MCF 10A (cell line): ENCODE results near the gene RRAGD. TPM values are rescaled to one million over a fixed set of nuclear protein-coding genes. Genes with fewer than 3 reads are reported as not detected.
A peak's percentile ranks its signal among the peaks of the same experiment; 100 is the strongest.

ENCODE experiments used
- BruUV-seq: library from RNA; stranded (reverse); fragments of 400-500 nt; replicated peaks from 2 replicates; lab custom pipeline; 2021; lab: Mats Ljungman, UMichigan
- CTCF ChIA-PET: fragments of 300-600 bp; sonication (Branson Sonifier 250); formaldehyde crosslinking; extraction: SDS; loops from one replicate; lab custom pipeline; 2021; ENCODE audit warnings: antibody characterized with exemption, inconsistent platforms; lab: Yijun Ruan, JAX
- POLR2A ChIA-PET: fragments of 300-600, 350-650 bp; sonication (Branson Sonifier 250); formaldehyde crosslinking; extraction: SDS; loops from one replicate; lab custom pipeline; 2020; ENCODE audit warnings: antibody characterized with exemption, inconsistent platforms; lab: Yijun Ruan, JAX
- DNase-seq: peaks from one replicate; pipeline ENCODE4 v3.0.0-alpha.2; 2018; ENCODE audit not compliant: unreplicated experiment
- H3K27ac Mint-ChIP-seq: one replicate; pipeline ENCODE4 v1.8.0; 2022; ENCODE audit warnings: mild to moderate bottlenecking, low read depth, mixed read lengths; ENCODE audit not compliant: unreplicated experiment
- H3K27me3 Mint-ChIP-seq: one replicate; pipeline ENCODE4 v1.8.0; 2022; ENCODE audit warnings: mixed read lengths; ENCODE audit not compliant: insufficient read depth, unreplicated experiment
- H3K36me3 Mint-ChIP-seq: one replicate; pipeline ENCODE4 v1.8.0; 2022; ENCODE audit warnings: mild to moderate bottlenecking, moderate library complexity, mixed read lengths; ENCODE audit not compliant: insufficient read depth, unreplicated experiment
- H3K4me1 Mint-ChIP-seq: one replicate; pipeline ENCODE4 v1.8.0; 2022; ENCODE audit warnings: mixed read lengths; ENCODE audit not compliant: insufficient read depth, unreplicated experiment
- H3K4me3 Mint-ChIP-seq: one replicate; pipeline ENCODE4 v1.8.0; 2022; ENCODE audit warnings: mild to moderate bottlenecking, moderate library complexity, mixed read lengths; ENCODE audit not compliant: unreplicated experiment
- H3K9me3 Mint-ChIP-seq: one replicate; pipeline ENCODE4 v1.8.0; 2022; ENCODE audit warnings: mixed read lengths; ENCODE audit not compliant: unreplicated experiment
- intact Hi-C: fragments of 100-400 bp; cut with micrococcal nuclease; formaldehyde crosslinking; loops from 2 replicates; pipeline ENCODE4 v1.14.1; 2022
- total RNA-seq: library from RNA; stranded (reverse); gene quantifications from 2 replicates; pipeline ENCODE4 v1.2.3, GENCODE V29; 2022
- TF ChIP-seq, protein P1 (sequence below): fragments of 200-600 bp; IDR thresholded peaks from one replicate; pipeline ENCODE4 v1.8.0; 2022; ENCODE audit warnings: antibody characterized with exemption, mild to moderate bottlenecking; ENCODE audit not compliant: unreplicated experiment

RRAGD gene
- total RNA-seq, 1 experiment from 2014 or later: 0.33 TPM

- intact Hi-C loops: no loop called here
- POLR2A ChIA-PET: interaction anchor here (2.7 kb wide), 1 partner anchor 27 kb away, joined by 11 read pairs; the partner anchor contains the start of gene UBE2J1
- no peaks in the 10 kb centered on the region for H3K4me1 Mint-ChIP-seq
- TF ChIP-seq, protein P1, sequence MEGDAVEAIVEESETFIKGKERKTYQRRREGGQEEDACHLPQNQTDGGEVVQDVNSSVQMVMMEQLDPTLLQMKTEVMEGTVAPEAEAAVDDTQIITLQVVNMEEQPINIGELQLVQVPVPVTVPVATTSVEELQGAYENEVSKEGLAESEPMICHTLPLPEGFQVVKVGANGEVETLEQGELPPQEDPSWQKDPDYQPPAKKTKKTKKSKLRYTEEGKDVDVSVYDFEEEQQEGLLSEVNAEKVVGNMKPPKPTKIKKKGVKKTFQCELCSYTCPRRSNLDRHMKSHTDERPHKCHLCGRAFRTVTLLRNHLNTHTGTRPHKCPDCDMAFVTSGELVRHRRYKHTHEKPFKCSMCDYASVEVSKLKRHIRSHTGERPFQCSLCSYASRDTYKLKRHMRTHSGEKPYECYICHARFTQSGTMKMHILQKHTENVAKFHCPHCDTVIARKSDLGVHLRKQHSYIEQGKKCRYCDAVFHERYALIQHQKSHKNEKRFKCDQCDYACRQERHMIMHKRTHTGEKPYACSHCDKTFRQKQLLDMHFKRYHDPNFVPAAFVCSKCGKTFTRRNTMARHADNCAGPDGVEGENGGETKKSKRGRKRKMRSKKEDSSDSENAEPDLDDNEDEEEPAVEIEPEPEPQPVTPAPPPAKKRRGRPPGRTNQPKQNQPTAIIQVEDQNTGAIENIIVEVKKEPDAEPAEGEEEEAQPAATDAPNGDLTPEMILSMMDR: no peak
- CTCF ChIA-PET: interaction anchor here (0.8 kb wide), 1 partner anchor 17 kb away, joined by 4 read pairs; no protein-coding TSS in a partner anchor
- no peaks in the 10 kb centered on the region for H3K36me3 Mint-ChIP-seq
- no peak overlapping the region for H3K4me3 Mint-ChIP-seq
- no peaks in the 10 kb centered on the region for H3K9me3 Mint-ChIP-seq
- DNase-seq: no peak
- no peaks in the 10 kb centered on the region for H3K27me3 Mint-ChIP-seq
- no TSS peak for BruUV-seq
- no peak overlapping the region for H3K27ac Mint-ChIP-seq
These were observed 32.8 kb downstream of the RRAGD start for GRCh38 chr6:89379281-89379680.

- CTCF ChIA-PET: interaction anchor here (0.7 to 0.8 kb wide), 2 partner anchors 11 to 16 kb away, joined by 4 to 5 read pairs; no protein-coding TSS in a partner anchor
These were observed 33.4 kb downstream of the RRAGD start for GRCh38 chr6:89378628-89379027.

DNA sequence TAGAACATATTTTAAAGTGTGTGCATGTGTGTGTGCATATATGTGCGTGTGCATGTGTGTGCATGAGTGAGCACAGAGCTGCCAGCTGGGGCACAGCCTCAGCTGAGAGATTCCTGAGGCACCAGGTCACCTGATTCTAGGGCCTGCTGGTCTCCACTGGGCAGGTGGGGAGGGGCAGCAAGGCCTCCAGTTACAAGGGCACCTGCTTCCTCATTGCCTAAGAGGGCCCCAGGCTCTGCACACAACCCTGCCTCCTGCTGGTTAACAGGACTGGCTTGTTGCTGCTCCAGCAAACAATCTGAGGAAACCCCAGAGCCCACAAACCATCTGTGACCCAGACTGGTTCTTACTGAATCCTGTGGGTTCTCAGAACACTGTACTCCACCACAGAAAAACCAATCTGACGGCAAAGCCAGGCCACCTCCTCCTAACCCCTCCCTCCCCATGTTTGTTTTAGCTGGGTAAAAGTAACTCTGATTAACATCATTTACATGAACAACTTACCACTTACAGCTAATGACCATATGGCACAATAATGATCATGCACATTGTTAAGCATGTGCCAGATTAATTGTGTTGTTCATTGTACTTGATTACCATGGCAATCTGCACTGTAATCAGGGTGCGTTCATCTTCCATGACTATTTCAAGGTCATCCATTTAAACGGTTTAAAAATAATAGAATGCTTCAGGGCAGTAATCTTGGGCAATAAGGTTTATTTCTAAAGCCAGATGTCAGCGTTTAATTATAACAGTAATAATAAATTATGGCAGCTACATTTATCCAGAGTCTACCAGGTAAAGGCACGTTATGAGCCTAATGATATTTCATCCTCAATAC is 36.4 kb downstream of the RRAGD start:
- H3K4me3 Mint-ChIP-seq: no peak overlapping the region
- no peaks in the 10 kb centered on the region for H3K4me1 Mint-ChIP-seq
- ChIA-PET POLR2A (interaction anchor here (0.6 to 1.1 kb wide), 2 partner anchors 9 to 43 kb away, joined by 3 to 5 read pairs; no protein-coding TSS in a partner anchor), CTCF (interaction anchor here (1.0 to 1.7 kb wide), 4 partner anchors 10 to 393 kb away, joined by 3 to 6 read pairs (median 4); no protein-coding TSS in a partner anchor)
- no peaks in the 10 kb centered on the region for H3K9me3 Mint-ChIP-seq
- H3K27ac Mint-ChIP-seq: no peak overlapping the region
- H3K36me3 Mint-ChIP-seq: no peaks in the 10 kb centered on the region
- TF ChIP-seq, protein P1: no peak
- intact Hi-C loops: no loop called here
- BruUV-seq: no TSS peak
- peak; percentile 57 for DNase-seq
- H3K27me3 Mint-ChIP-seq: no peaks in the 10 kb centered on the region

More at GRCh38 chr6:89378628-89379027, 33.4 kb downstream of the RRAGD start:
- intact Hi-C loops: no loop called here
- H3K4me1 Mint-ChIP-seq: no peaks in the 10 kb centered on the region
- BruUV-seq: no TSS peak
- no peak overlapping the region for H3K4me3 Mint-ChIP-seq
- H3K36me3 Mint-ChIP-seq: no peaks in the 10 kb centered on the region
- DNase-seq: no peak
- no peaks in the 10 kb centered on the region for H3K27me3 Mint-ChIP-seq
- POLR2A ChIA-PET: interaction anchor here (0.8 to 2.7 kb wide), 2 partner anchors 27 to 145 kb away, joined by 5 to 11 read pairs; partner anchors contain the start of gene UBE2J1
- H3K27ac Mint-ChIP-seq: no peak overlapping the region
- no peaks in the 10 kb centered on the region for H3K9me3 Mint-ChIP-seq
- TF ChIP-seq, protein P1: no peak

DNA sequence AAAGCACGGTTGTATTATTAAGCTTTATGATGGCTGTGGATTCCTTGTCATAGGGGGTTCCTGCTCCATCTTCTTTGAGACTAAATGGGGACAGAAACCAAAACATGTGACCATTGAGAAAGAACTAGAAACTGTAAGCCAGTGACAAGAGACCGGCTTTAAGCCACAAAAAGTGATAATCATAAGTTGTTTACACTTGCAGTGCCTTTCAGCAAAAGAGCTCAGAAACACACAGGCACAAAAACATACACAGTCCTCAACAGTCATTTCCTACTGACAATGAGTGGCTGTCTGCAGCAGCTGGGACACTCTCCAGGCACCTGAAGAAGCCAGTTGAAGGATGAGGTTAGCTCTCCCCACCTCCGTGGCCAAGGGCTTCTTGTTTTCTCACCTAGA is 39.6 kb downstream of the RRAGD start:
- no peaks in the 10 kb centered on the region for H3K27me3 Mint-ChIP-seq
- TF ChIP-seq, protein P1: no peak
- no peaks in the 10 kb centered on the region for H3K4me1 Mint-ChIP-seq
- intact Hi-C loops: loop anchor here (1.0 kb wide), 1 partner anchor 238 kb away; no protein-coding TSS in a partner anchor
- BruUV-seq: no TSS peak
- ChIA-PET POLR2A (interaction anchor here (0.6 to 1.1 kb wide), 6 partner anchors 9 to 409 kb away, joined by 3 to 4 read pairs (median 3); partner anchors contain the start of genes LYRM2, RNGTT and UBE2J1), CTCF (interaction anchor here (0.6 to 3.8 kb wide), 60 partner anchors 8 to 1536 kb away, joined by 3 to 57 read pairs (median 5); partner anchors contain the start of genes ANKRD6, LYRM2 and UBE2J1)
- H3K36me3 Mint-ChIP-seq: no peaks in the 10 kb centered on the region
- DNase-seq: no peak
- H3K27ac Mint-ChIP-seq: no peak overlapping the region
- no peaks in the 10 kb centered on the region for H3K9me3 Mint-ChIP-seq
- H3K4me3 Mint-ChIP-seq: no peak overlapping the region
